Esophagus squamous epithelium (tissue), 5 donors: ENCODE data around the gene IQGAP2. TPM values are rescaled to one million over a fixed set of nuclear protein-coding genes. Genes with fewer than 3 reads are reported as not detected.

ENCODE experiments used
- DNase-seq: peaks from one replicate; lab custom pipeline; 2025; lab: John Stamatoyannopoulos, UW
- H3K27ac ChIP-seq, 4 donors: fragments of 200-600 bp; sonication (generic); one replicate each; pipeline ENCODE4 v1.5.1; 2016 to 2019; ENCODE audit warnings: mild to moderate bottlenecking in 1 of 4
- H3K27me3 ChIP-seq, 4 donors: fragments of 200-600 bp; sonication (generic); 1 replicate in 3 of 4; 2 replicates in 1 of 4; pipeline versions ENCODE4 v1.5.1 to v1.6.0; 2017 to 2021; ENCODE audit warnings: antibody characterized with exemption in 1 of 4
- H3K36me3 ChIP-seq, 3 donors: fragments of 200-600 bp; sonication (generic); one replicate each; pipeline ENCODE4 v1.5.1; 2016 to 2019
- H3K4me1 ChIP-seq, 3 donors: fragments of 200-600 bp; sonication (generic); one replicate each; pipeline ENCODE4 v1.5.1; 2017 to 2019
- H3K4me3 ChIP-seq, 4 donors: fragments of 200-600 bp; sonication (generic); 1 replicate in 3 of 4; 2 replicates in 1 of 4; pipeline ENCODE4 v1.5.1; 2016 to 2019; ENCODE audit warnings: mild to moderate bottlenecking in 2 of 4, moderate library complexity in 1 of 4
- H3K9me3 ChIP-seq, 3 donors: fragments of 200-600 bp; sonication (generic); one replicate each; pipeline ENCODE4 v1.5.1; 2016 to 2019
- POLR2A ChIP-seq, 4 donors: fragments of 450-650 bp; IDR thresholded peaks; one replicate each; pipeline ENCODE4 v1.6.1; 2017; ENCODE audit warnings: antibody characterized with exemption in 4 of 4, mild to moderate bottlenecking in 4 of 4, moderate library complexity in 3 of 4
- WGBS, 2 donors: methylation state at CpG; one replicate each; pipeline ENCODE4 v1.1.5; 2018; 5-methylcytosine and 5-hydroxymethylcytosine counted together
- intact Hi-C: fragments of 100-400 bp; cut with DNase I; formaldehyde crosslinking; loops from one replicate; pipeline ENCODE4 v1.15.0; 2022
- total RNA-seq, 4 donors: library from RNA; depleted of rRNA; stranded (reverse); fragments of >200 nt; gene quantifications; one replicate each; pipeline ENCODE4 v1.1.0, GENCODE V29; 2016
- TF ChIP-seq, protein P1 (sequence below), 6 experiments: fragments of 450-650 bp in 4 of 6; fragments of 200-600 bp in 2 of 6; sonication (generic) in 2 of 6; IDR thresholded peaks; one replicate each; pipeline ENCODE4 v1.5.1; 2016 to 2019; ENCODE audit warnings: antibody characterized with exemption in 6 of 6, mild to moderate bottlenecking in 4 of 6, moderate library complexity in 4 of 6
- donor health status: DM: yes; HTN: yes; CAD: no.

IQGAP2 gene
- total RNA-seq, 4 donors from 2014 or later, result 3.0 to 16.6 (median 5.9) TPM

DNA sequence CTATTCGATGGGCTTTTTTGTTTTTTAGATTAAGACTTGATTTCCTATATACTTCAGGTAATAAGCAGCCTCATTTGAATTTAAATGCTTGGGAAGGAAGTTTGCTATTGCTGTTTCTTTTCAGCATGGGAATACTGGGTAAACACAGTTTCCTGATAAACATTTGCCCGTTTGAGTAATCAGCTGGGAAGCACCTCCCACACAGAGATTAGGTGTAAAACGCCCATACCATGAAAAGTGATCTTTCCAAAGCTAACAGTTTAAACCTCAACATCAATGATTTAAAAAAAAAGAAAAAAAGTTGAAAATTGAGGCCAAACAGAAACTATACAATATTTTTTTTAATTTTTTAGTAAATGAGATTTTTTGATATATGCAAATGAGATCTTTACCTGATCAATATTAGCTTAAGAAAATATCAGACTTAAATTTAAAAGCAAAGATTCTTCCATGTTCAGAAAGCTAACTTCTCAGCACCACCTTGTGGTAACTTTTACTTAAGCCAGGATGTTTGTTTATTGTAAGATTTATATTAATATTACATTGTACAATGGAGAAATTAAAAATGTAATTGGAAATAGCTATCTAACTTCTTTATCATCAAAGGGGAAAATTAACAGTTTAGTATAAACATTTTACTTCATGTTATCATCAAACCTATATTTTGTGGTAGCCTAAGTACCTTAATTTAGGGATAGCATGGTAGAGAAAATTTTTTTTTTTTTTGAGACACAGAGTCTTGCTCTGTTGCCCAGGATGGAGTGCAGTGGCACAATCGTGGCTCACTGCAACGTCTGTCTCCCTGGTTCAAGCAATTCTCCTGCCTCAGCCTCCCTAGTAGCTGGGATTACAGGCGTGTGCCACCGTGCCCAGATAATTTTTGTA lies 180.3 kb downstream of the IQGAP2 start:
- Histone ChIP-seq H3K4me1 (peaks cover 0 to 6% (median 5%) of the 10 kb centered on the region in 3 donors), H3K27me3 (no peaks in the 10 kb centered on the region), H3K9me3 (no peaks in the 10 kb centered on the region), H3K4me3 (no peak overlapping the region), H3K27ac (no peak overlapping the region), H3K36me3 (no peaks in the 10 kb centered on the region)
- TF ChIP-seq, protein P1, sequence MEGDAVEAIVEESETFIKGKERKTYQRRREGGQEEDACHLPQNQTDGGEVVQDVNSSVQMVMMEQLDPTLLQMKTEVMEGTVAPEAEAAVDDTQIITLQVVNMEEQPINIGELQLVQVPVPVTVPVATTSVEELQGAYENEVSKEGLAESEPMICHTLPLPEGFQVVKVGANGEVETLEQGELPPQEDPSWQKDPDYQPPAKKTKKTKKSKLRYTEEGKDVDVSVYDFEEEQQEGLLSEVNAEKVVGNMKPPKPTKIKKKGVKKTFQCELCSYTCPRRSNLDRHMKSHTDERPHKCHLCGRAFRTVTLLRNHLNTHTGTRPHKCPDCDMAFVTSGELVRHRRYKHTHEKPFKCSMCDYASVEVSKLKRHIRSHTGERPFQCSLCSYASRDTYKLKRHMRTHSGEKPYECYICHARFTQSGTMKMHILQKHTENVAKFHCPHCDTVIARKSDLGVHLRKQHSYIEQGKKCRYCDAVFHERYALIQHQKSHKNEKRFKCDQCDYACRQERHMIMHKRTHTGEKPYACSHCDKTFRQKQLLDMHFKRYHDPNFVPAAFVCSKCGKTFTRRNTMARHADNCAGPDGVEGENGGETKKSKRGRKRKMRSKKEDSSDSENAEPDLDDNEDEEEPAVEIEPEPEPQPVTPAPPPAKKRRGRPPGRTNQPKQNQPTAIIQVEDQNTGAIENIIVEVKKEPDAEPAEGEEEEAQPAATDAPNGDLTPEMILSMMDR (IDR thresholded peaks at IDR 0.05), result peak in 4 of 6 experiments; percentile 38 to 56 (median 40)
- no peak for TF ChIP-seq POLR2A (IDR thresholded peaks at IDR 0.05)
- 40 to 45% methylated on average over 7 of the region's 7 CpGs for WGBS, 2 donors
- intact Hi-C loops, result no loop called here
- no peak for DNase-seq

DNA sequence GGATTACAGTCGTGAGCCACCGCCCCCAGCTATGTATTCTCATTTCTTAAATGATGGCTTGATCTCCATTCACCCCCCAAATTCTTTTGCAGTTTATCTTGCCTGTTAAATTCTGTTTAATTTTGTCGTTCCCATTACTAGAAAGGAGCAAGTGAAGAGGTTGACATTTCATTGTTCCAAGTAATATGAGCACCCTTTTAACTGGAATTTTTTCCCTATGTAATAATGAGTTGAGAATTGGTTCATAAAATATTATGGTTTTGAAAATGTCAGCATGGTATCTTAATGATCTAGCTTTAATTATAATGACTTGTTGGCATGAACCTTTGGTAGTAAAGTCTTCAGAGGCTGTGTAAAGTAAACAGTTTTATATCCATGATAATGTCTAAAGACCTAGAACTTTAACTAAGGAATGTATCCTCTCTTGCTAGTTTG lies 182.7 kb downstream of the IQGAP2 start:
- intact Hi-C loops, result no loop called here
- DNase-seq, result no peak
- no peaks in the 10 kb centered on the region for H3K36me3 ChIP-seq
- 74 to 78% methylated on average over 3 of the region's 3 CpGs for WGBS, 2 donors
- TF ChIP-seq, protein P1 (IDR thresholded peaks at IDR 0.05), result no peak
- TF ChIP-seq POLR2A (IDR thresholded peaks at IDR 0.05), result no peak
- no peaks in the 10 kb centered on the region for H3K27me3 ChIP-seq
- no peaks in the 10 kb centered on the region for H3K9me3 ChIP-seq
- peaks cover 0 to 6% (median 5%) of the 10 kb centered on the region in 3 donors for H3K4me1 ChIP-seq
- no peak overlapping the region for H3K4me3 ChIP-seq
- no peak overlapping the region for H3K27ac ChIP-seq

DNA sequence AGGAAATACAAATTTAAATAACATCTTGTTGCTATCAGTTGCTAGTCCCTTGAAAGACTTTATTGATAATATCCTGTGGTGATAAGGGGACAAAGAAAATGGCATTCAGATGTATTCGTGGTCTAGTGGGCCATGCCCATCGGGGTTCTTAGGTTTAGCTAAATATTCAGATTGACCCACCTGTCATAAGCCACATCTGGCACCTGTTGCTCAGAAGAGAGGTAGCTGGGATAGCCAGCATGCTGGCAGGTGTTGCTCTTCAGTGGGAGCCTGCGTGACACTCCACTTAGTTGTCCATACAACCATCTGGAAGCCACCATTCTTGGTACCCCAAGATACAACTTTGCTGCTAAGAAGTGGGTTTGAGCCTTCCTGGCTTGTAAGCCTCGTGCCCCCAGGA lies 183.4 kb downstream of the IQGAP2 start:
- Histone ChIP-seq H3K9me3 (no peaks in the 10 kb centered on the region), H3K4me3 (no peak overlapping the region), H3K27me3 (no peaks in the 10 kb centered on the region), H3K36me3 (no peaks in the 10 kb centered on the region), H3K27ac (no peak overlapping the region), H3K4me1 (peaks cover 0 to 6% (median 5%) of the 10 kb centered on the region in 3 donors)
- TF ChIP-seq POLR2A (IDR thresholded peaks at IDR 0.05), result no peak
- TF ChIP-seq, protein P1 (IDR thresholded peaks at IDR 0.05), result no peak
- intact Hi-C loops, result no loop called here
- WGBS, 2 donors, result 78 to 86% methylated on average over 4 of the region's 4 CpGs
- no peak for DNase-seq

DNA sequence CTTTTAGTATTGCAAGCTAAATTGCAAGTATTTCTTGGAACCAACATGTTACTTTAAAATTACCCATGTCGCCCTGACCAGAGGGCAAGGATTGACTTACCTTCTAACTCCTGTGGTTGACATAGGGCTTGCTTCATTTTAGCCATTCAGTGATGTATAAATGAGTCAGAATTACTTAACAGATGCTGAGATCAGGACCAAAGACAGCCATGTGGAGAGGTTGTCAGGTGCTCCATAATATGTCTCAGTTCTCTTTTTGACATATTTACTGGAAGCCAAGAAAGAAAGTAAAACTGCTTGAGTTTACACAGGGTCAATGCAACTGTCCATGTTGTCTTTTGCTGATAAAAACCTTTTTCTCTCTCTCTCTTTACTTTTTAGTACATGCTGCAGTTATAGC lies 186.9 kb downstream of the IQGAP2 start:
- Histone ChIP-seq H3K9me3 (no peaks in the 10 kb centered on the region), H3K27ac (no peak overlapping the region), H3K27me3 (no peaks in the 10 kb centered on the region), H3K4me1 (no peaks in the 10 kb centered on the region), H3K4me3 (no peak overlapping the region), H3K36me3 (no peaks in the 10 kb centered on the region)
- TF ChIP-seq, protein P1 (IDR thresholded peaks at IDR 0.05), result no peak
- no peak for DNase-seq
- intact Hi-C loops, result no loop called here
- WGBS, 2 donors, result 80 to 87% methylated on average over 1 of the region's 1 CpG

DNA sequence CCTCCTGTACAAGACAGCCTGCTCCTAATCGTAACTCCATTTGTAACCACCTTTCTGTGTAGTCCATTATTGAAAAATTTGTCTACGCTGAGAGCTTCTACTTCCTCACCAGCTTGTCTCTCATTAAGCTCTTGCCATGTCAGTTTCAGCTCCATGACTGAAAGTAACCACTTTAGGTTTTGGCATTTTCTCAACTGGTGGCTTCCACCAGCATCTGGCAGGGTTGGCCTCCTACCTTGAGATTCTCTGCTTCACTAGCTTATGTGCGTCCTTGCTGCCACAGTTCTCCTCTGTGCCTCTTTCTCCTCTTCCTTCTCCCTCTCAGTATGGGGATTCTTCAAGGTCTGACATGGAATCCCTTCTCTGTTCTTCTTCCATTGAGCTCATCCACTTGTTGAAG lies 188.3 kb downstream of the IQGAP2 start:
- Histone ChIP-seq H3K4me3 (no peak overlapping the region), H3K27me3 (no peaks in the 10 kb centered on the region), H3K27ac (no peak overlapping the region), H3K36me3 (no peaks in the 10 kb centered on the region), H3K4me1 (no peaks in the 10 kb centered on the region), H3K9me3 (no peaks in the 10 kb centered on the region)
- 91 to 97% methylated on average over 3 of the region's 3 CpGs for WGBS, 2 donors
- intact Hi-C loops, result no loop called here
- DNase-seq, result no peak
- no peak for TF ChIP-seq POLR2A (IDR thresholded peaks at IDR 0.05)
- TF ChIP-seq, protein P1 (IDR thresholded peaks at IDR 0.05), result no peak
